Fibroblast of mammary gland (primary cell): ENCODE measurements around the gene PLCG1.

Source experiments
- DNase-seq: peaks from one replicate; pipeline ENCODE4 v3.0.0-alpha.2; 2010; ENCODE audit warnings: low read depth
- H3K4me3 ChIP-seq: 2 replicates; pipeline ENCODE4 v1.5.1; 2011; ENCODE audit warnings: low read depth, mild to moderate bottlenecking, low read length, moderate library complexity; ENCODE audit not compliant: control insufficient read depth
- TF ChIP-seq, protein P1 (sequence below): conservative IDR thresholded peaks from 2 replicates; pipeline ENCODE4 v1.5.1; 2011; ENCODE audit warnings: low read depth, low read length, inconsistent platforms; ENCODE audit not compliant: control insufficient read depth, insufficient read depth

Gene PLCG1

DNA sequence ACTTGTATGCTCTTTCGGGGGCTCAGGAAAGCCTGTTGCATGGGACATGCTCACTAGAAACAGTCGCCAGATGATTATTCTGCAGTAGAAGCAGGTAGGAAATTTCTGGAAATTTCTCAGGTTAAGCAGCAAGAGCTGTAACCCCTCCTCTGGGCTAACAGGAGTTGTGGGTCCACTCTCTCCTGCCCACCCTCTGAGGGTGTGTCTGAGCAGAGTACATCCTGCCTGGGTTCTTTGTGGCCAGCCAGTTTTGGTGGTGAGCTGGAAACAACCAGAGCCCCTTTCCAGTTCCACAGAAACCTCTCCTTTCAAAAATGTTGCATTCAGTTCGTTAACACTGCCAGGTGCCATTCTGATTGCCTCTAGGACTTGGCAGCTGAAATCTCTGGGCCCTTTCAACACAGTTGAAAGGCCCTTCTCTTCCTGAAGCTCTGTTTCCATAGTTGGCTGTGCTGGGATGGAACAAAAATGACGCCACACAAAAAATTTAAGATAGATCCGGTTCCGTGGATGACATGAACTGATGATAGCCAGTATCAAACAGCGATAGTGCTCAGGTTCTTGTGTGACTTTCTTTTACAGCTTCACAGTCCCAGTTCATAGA lies 38.5 kb downstream of the PLCG1 start:
- TF ChIP-seq, protein P1, sequence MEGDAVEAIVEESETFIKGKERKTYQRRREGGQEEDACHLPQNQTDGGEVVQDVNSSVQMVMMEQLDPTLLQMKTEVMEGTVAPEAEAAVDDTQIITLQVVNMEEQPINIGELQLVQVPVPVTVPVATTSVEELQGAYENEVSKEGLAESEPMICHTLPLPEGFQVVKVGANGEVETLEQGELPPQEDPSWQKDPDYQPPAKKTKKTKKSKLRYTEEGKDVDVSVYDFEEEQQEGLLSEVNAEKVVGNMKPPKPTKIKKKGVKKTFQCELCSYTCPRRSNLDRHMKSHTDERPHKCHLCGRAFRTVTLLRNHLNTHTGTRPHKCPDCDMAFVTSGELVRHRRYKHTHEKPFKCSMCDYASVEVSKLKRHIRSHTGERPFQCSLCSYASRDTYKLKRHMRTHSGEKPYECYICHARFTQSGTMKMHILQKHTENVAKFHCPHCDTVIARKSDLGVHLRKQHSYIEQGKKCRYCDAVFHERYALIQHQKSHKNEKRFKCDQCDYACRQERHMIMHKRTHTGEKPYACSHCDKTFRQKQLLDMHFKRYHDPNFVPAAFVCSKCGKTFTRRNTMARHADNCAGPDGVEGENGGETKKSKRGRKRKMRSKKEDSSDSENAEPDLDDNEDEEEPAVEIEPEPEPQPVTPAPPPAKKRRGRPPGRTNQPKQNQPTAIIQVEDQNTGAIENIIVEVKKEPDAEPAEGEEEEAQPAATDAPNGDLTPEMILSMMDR = no peak
- DNase-seq = no peak

DNA sequence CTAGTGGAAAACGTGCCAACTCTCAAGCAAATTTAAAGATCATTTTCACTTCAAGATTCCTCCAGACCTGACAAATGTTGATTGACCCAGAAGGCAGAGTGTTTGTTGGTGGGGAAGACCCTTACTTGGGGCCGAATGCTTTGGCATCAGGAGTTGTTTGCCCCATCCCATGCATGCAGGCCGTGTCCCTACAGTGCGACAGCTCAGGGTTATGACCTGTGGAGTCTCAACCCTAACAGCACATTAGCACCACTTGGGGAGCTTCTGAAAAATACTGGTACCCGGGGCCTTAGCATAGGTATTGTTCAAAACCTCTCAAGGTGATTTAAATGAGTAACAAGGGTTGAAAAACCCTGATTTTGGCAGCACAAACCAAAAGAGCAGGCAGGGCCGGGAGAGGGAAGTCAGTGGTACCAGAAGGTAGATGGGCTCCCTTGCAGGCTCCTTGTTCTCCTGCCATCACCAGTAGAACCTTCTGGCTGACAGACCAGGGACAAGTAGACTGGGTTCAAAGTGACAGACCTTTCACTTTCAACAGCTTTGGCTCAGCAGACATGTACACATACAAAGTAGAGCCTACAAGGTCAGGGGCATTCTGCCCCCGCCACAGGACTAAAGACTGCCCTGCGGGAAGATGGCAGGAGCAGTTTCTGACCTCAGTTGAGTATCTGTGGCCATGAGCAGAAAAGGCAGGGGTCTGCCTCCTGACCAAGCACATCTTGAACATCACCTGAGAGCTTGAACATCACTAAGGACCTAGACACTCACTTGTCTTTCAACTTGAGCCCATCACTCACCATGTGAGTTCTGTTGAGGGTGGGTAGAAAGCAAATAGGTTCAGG lies 39.6 kb downstream of the PLCG1 start:
- TF ChIP-seq, protein P1 = no peak
- no peak for DNase-seq

More for the DNA sequence above, 38.5 kb downstream of the PLCG1 start:
- H3K4me3 ChIP-seq = no peak overlapping the region

DNA sequence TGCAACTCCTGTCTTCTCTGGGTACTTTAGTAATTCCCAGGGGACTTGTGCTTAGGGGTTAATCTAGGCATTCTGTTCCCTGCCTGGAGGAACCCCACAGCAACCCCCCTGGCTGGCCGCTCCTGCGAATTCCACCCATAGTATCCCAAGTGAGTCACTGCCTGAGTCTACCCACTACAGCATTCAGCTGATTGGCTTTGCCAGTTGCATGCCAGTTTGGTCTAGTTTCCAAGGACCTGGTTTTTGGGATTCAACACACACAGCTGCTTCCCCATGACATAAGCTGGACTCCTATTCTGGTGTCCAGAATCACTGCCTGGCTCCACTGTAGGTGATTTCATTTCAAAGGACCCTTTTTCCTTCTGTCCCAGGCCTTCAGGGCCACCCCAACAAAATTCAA lies 40.3 kb downstream of the PLCG1 start:
- DNase-seq = peak; percentile 86
- no peak overlapping the region for H3K4me3 ChIP-seq
- TF ChIP-seq, protein P1 = no peak

More for the DNA sequence above, 39.6 kb downstream of the PLCG1 start:
- H3K4me3 ChIP-seq = no peak overlapping the region

DNA sequence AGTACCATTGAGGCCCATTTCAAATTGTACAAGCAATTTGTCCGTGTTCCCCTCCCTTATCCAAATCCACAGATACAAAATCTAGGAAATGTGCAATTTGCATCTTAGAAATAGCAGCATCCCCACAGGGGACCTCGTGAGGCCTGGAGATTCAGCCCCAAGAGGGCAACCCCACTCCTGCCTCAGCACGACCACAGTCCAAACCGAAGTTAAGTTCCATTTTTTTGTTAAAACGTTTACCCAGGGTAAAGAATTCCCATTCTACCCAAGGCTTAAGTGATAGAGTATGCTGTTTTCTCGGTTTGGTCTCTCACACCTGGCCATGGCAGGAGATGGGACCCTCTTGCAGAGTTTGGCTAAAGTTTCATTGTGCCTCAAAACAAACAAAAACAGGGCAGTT lies 41.2 kb downstream of the PLCG1 start:
- no peak overlapping the region for H3K4me3 ChIP-seq
- TF ChIP-seq, protein P1 = no peak
- DNase-seq = no peak

DNA sequence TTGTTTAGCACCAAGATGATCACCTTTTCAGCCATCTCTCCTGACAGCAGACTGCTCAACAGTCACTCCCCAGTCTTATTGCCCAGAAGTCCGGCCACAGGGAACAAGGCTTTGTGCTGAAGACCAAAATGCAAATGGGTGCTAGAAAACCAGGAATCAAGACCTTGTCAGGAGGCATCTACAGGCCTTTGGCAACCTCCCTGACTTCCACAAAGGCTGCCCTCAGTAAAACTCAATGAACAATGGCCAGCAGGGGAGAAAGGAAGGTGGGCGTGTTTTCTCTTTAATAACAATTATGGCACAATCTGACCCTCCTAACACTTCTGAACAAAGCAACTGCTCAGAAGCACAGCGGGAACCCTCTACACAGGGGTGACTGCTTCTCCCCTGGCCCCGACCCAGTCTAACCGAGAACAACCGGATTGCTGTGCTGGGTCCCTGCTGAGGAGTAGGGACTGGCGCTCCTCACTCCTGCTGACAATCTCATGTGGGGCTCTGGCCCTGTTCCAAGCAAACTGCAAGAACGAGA lies 41.6 kb downstream of the PLCG1 start:
- H3K4me3 ChIP-seq = no peak overlapping the region
- no peak for DNase-seq
- TF ChIP-seq, protein P1 = no peak

DNA sequence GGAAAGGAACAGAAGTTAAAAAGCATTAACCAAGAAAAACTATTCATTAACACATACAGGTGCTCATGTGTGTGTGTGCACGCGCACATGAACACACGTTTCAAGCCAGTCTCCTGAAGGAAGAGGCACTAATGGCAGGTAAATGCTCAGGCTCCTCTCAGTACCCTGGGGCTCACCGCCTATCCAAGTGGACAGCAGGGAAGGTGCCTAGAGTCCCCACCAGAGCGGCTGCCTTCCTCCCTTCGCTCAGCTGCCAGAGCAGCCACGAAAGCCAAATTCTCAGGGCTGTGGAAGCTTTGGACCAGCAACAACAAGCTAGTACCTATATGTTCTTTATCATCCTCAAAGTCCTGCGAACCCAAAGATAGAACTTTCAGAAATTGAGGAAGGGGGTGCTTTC lies 42.6 kb downstream of the PLCG1 start:
- TF ChIP-seq, protein P1 = no peak

More for the DNA sequence above, 42.6 kb downstream of the PLCG1 start:
- no peak for DNase-seq
- H3K4me3 ChIP-seq = no peak overlapping the region
